HG03342 (cell line): ENCODE measurements around the gene ASAP3.

Source experiments
- ATAC-seq: cut with Tn5 transposase; IDR thresholded peaks from one replicate; pipeline ENCODE4 v1.9.1; 2021; ENCODE audit warnings: mild to moderate bottlenecking, moderate library complexity; ENCODE audit not compliant: unreplicated experiment

ASAP3 gene

GRCh38 chr1:23478896-23479665 is 4.9 kb downstream of the ASAP3 start:
- no peak for ATAC-seq

GRCh38 chr1:23477359-23478144 is 6.4 kb downstream of the ASAP3 start:
- ATAC-seq = no peak

GRCh38 chr1:23475641-23476040 is 8.3 kb downstream of the ASAP3 start:
- no peak for ATAC-seq

- ATAC-seq = no peak
These were observed 8.8 kb downstream of the ASAP3 start for GRCh38 chr1:23475134-23475628.

GRCh38 chr1:23473037-23473800 is 10.8 kb downstream of the ASAP3 start:
- no peak for ATAC-seq

- no peak for ATAC-seq
These were observed 11.5 kb downstream of the ASAP3 start for GRCh38 chr1:23472351-23473036.

GRCh38 chr1:23471473-23472075 is 12.4 kb downstream of the ASAP3 start:
- no peak for ATAC-seq

GRCh38 chr1:23470282-23471070 is 13.5 kb downstream of the ASAP3 start:
- no peak for ATAC-seq

GRCh38 chr1:23469372-23469982 is 14.5 kb downstream of the ASAP3 start:
- no peak for ATAC-seq

GRCh38 chr1:23466423-23466989 is 17.5 kb downstream of the ASAP3 start:
- no peak for ATAC-seq

GRCh38 chr1:23463286-23463685 is 20.7 kb downstream of the ASAP3 start:
- ATAC-seq = no peak

- ATAC-seq = no peak
These were observed 21.2 kb downstream of the ASAP3 start for GRCh38 chr1:23462766-23463165.

- no peak for ATAC-seq
These were observed 22.9 kb downstream of the ASAP3 start for GRCh38 chr1:23461050-23461449.

- no peak for ATAC-seq
These were observed 23.5 kb downstream of the ASAP3 start for GRCh38 chr1:23460519-23460918.

- ATAC-seq = no peak
These were observed 24.6 kb downstream of the ASAP3 start for GRCh38 chr1:23459338-23459757.

GRCh38 chr1:23456226-23456625 is 27.8 kb downstream of the ASAP3 start:
- ATAC-seq = no peak

GRCh38 chr1:23453455-23454000 is 30.5 kb downstream of the ASAP3 start:
- ATAC-seq = no peak

GRCh38 chr1:23452011-23452411 is 32.0 kb downstream of the ASAP3 start:
- ATAC-seq = no peak
